ENCODE data around the gene GFRAL.

GFRAL gene

DNA sequence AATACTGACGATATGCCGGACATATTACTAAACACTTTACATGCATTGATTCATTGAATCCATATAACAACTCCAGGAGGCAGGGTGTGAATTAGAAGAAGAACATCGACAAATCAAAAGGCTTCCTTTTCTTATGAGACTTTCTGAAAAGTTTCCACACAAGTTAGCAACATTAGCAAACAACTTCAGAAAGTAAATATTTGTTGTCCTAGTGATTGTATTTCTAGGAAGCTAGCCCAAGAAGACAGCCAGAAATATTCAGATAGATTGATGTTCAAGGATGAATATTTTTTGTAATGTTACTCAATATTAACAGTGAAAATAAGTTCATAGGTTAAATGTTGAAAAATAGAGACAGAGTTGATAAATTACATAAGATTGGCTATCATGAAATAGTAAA lies 120.6 kb downstream of the GFRAL start:
- CTCF ChIA-PET = no interaction called here
- H3K9me3 ChIP-seq (ENCODE audit: control extremely low read depth in 1 of 5, control insufficient read depth in 4 of 5, insufficient read depth in 2 of 5, low read depth in 1 of 5, low read length in 4 of 5) = no peaks in the 10 kb centered on the region
- no peaks in the 10 kb centered on the region for H3K4me1 ChIP-seq (ENCODE audit: control extremely low read depth in 1 of 4, control insufficient read depth in 4 of 4, insufficient read depth in 4 of 4, low read length in 3 of 4)
- no peak overlapping the region for H3K27ac ChIP-seq (ENCODE audit: insufficient read depth in 1 of 2, low read depth in 1 of 2, low read length in 2 of 2, poor library complexity in 1 of 2, severe bottlenecking in 2 of 2)
- peaks cover 0 to 3% (median 0%) of the 10 kb centered on the region in 5 experiments for H3K27me3 ChIP-seq (replicated peaks in 2 of 5; ENCODE audit: control insufficient read depth in 4 of 5, insufficient read depth in 5 of 5, low read length in 4 of 5)
- no peak overlapping the region for H3K4me3 ChIP-seq (ENCODE audit: control insufficient read depth in 1 of 7, extremely low read depth in 1 of 7, insufficient read depth in 4 of 7, low read depth in 2 of 7, low read length in 6 of 7)
- POLR2A ChIA-PET = no interaction called here
- no peak for DNase-seq
- no peaks in the 10 kb centered on the region for H3K36me3 ChIP-seq (ENCODE audit: control insufficient read depth in 4 of 4, insufficient read depth in 4 of 4, low read length in 3 of 4)
- no CpG with 5 or more reads among the region's 3 CpGs for WGBS (ENCODE audit: insufficient coverage)

DNA sequence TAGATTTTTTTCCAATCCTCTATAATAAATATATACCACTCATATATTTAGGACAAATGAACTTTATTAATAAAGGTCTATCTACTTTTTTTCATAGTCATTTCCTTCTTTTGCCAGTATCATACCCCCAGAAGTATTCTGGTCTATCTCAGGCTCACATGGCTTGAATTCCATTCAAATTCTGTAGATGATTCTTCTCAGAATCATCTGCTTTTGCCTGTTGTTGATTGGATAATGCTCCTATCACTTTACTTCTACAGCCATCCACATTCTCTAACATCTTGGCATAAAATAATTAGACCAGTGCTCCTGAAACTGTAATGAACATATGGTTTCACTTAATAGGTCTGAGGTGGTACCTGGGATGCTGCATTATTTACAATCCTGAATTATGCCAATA lies 121.2 kb downstream of the GFRAL start:
- H3K4me3 ChIP-seq (ENCODE audit: control insufficient read depth in 1 of 7, extremely low read depth in 1 of 7, insufficient read depth in 4 of 7, low read depth in 2 of 7, low read length in 6 of 7) = no peak overlapping the region
- DNase-seq = no peak
- H3K27me3 ChIP-seq (replicated peaks in 2 of 5; ENCODE audit: control insufficient read depth in 4 of 5, insufficient read depth in 5 of 5, low read length in 4 of 5) = no peaks in the 10 kb centered on the region
- H3K27ac ChIP-seq (ENCODE audit: insufficient read depth in 1 of 2, low read depth in 1 of 2, low read length in 2 of 2, poor library complexity in 1 of 2, severe bottlenecking in 2 of 2) = no peak overlapping the region
- ChIA-PET CTCF (no interaction called here), POLR2A (no interaction called here)
- H3K36me3 ChIP-seq (ENCODE audit: control insufficient read depth in 4 of 4, insufficient read depth in 4 of 4, low read length in 3 of 4) = no peaks in the 10 kb centered on the region
- no peaks in the 10 kb centered on the region for H3K4me1 ChIP-seq (ENCODE audit: control extremely low read depth in 1 of 4, control insufficient read depth in 4 of 4, insufficient read depth in 4 of 4, low read length in 3 of 4)
- H3K9me3 ChIP-seq (ENCODE audit: control extremely low read depth in 1 of 5, control insufficient read depth in 4 of 5, insufficient read depth in 2 of 5, low read depth in 1 of 5, low read length in 4 of 5) = no peaks in the 10 kb centered on the region

DNA sequence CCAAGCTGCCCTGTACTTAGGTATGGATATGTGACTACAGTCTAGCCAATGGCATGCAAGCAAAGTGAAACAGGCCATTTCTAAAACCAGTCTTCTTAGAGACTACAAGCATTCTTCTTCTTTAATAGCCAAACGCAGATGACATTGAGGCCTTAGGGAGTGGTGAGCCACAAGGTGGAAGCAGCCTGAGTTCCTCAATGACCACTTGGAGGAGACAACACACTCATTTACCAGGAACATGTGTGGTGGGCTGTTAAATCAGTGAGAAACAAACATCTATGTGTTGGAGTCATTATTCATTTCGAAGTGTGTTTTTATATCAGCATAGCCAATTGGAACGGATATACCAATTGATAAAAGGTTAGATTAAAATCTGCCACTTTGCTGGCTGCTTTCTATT lies 122.0 kb downstream of the GFRAL start:
- Histone ChIP-seq H3K36me3 (ENCODE audit: control insufficient read depth in 4 of 4, insufficient read depth in 4 of 4, low read length in 3 of 4) (no peaks in the 10 kb centered on the region), H3K27me3 (replicated peaks in 2 of 5; ENCODE audit: control insufficient read depth in 4 of 5, insufficient read depth in 5 of 5, low read length in 4 of 5) (no peaks in the 10 kb centered on the region), H3K4me3 (ENCODE audit: control insufficient read depth in 1 of 7, extremely low read depth in 1 of 7, insufficient read depth in 4 of 7, low read depth in 2 of 7, low read length in 6 of 7) (no peak overlapping the region), H3K27ac (ENCODE audit: insufficient read depth in 1 of 2, low read depth in 1 of 2, low read length in 2 of 2, poor library complexity in 1 of 2, severe bottlenecking in 2 of 2) (no peak overlapping the region), H3K4me1 (ENCODE audit: control extremely low read depth in 1 of 4, control insufficient read depth in 4 of 4, insufficient read depth in 4 of 4, low read length in 3 of 4) (no peaks in the 10 kb centered on the region), H3K9me3 (ENCODE audit: control extremely low read depth in 1 of 5, control insufficient read depth in 4 of 5, insufficient read depth in 2 of 5, low read depth in 1 of 5, low read length in 4 of 5) (no peaks in the 10 kb centered on the region)
- CTCF ChIA-PET = no interaction called here
- POLR2A ChIA-PET = no interaction called here
- DNase-seq = no peak
- WGBS (ENCODE audit: insufficient coverage) = 80% methylated on average over 2 of the region's 3 CpGs

DNA sequence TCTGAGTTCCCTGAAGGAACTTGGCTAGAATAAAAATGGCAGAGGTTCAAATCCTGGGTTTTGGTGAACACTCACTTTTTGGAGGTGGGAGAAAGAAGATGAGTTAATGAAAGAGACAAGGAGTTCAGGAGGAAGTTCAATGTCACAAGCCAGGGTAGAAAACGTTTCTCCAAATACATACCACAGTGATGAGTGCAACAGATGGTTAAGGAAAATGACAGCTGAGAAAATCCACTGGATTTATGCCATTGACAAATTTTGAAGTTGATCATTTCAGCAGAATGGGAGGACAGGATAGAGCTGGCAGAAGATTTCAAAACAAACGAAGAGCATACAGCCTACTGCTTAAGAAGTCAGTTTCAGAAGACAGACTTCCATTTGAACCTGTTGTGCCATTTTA lies 122.7 kb downstream of the GFRAL start:
- Histone ChIP-seq H3K27ac (ENCODE audit: insufficient read depth in 1 of 2, low read depth in 1 of 2, low read length in 2 of 2, poor library complexity in 1 of 2, severe bottlenecking in 2 of 2) (no peak overlapping the region), H3K27me3 (replicated peaks in 2 of 5; ENCODE audit: control insufficient read depth in 4 of 5, insufficient read depth in 5 of 5, low read length in 4 of 5) (no peaks in the 10 kb centered on the region), H3K4me1 (ENCODE audit: control extremely low read depth in 1 of 4, control insufficient read depth in 4 of 4, insufficient read depth in 4 of 4, low read length in 3 of 4) (no peaks in the 10 kb centered on the region), H3K9me3 (ENCODE audit: control extremely low read depth in 1 of 5, control insufficient read depth in 4 of 5, insufficient read depth in 2 of 5, low read depth in 1 of 5, low read length in 4 of 5) (no peaks in the 10 kb centered on the region), H3K4me3 (ENCODE audit: control insufficient read depth in 1 of 7, extremely low read depth in 1 of 7, insufficient read depth in 4 of 7, low read depth in 2 of 7, low read length in 6 of 7) (no peak overlapping the region), H3K36me3 (ENCODE audit: control insufficient read depth in 4 of 4, insufficient read depth in 4 of 4, low read length in 3 of 4) (no peaks in the 10 kb centered on the region)
- ChIA-PET POLR2A (no interaction called here), CTCF (no interaction called here)
- WGBS (ENCODE audit: insufficient coverage) = 58% methylated on average over 2 of the region's 2 CpGs
- DNase-seq = no peak

Data from common myeloid progenitor, CD34-positive (primary cell).